ENCODE measurements around the gene RSAD2. TPM values are rescaled to one million over a fixed set of nuclear protein-coding genes. Genes with fewer than 3 reads are reported as not detected.

Gene RSAD2
- total and polyA plus RNA-seq, 9 of the 15 experiments (the other 6 are each of a cell fraction or from before 2014, with no cell fraction given), result 0.15 to 1.4 (median 0.28) TPM

DNA sequence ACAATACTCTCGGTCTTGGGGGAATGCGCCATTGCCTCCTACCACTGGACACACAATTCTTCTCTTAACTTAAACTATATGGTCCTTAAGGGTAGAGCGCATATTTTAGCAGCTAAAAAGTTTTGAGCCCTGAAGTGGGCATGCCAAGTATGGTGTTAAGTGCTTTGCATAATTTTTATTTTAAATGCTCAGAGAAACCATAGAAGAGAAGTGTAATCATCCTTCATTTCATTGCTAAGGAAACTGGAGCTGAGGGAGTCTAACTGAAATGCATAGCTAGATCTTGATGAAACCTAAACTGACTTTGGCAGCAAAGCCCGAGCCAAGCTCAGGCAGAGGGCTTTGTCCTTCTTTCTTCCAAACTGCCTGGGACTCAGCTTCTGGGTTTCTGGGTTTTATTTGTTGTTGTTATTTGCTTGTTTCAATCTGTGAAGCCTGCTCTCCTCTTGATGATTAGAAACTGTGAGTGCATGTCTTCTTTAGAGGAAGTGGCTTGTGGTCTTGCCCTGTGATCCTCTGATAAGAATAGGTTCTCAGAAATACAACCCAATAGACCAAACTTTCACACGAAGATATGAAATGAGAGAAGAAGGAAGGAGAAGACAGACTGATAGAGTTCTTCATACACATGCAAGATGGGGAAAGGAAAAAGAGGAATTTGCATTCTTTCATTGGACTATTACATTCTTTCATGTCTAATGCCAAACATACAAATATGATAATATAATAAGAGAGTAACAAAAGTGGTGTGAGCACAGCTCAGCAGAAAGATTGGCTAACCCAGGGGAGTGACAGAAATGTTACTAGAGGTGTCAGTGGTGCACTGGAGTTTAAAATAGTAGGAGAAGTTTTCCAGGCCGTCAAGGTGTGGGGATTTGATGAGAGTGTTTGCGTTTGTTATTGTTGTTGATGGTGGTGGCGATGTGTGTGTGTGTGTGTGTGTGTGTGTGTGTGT is 32.1 kb downstream of the RSAD2 start (continued):
- TF ChIP-seq KDM1A (IDR thresholded peaks at IDR 0.05) (peak; percentile 97 to 98), EWSR1 (IDR thresholded peaks at IDR 0.05; ENCODE audit: borderline replicate concordance, low read depth, partially characterized antibody) (no peak), CREB1 (IDR thresholded peaks at IDR 0.05) (0 out of 2 replicates have a peak, but pooled peaks have one; percentile 17), CREB1 (CRISPR knock-in tag; IDR thresholded peaks at IDR 0.05) (no peak), PHB (CRISPR knock-in tag; IDR thresholded peaks at IDR 0.05) (no peak), ZNF444 (CRISPR knock-in tag; IDR thresholded peaks at IDR 0.05) (no peak), NFE2L1 (tag; IDR thresholded peaks at IDR 0.05; ENCODE audit: borderline replicate concordance, low read depth) (no peak), HDAC2 (IDR thresholded peaks at IDR 0.05) (peak; percentile 97), ZNF175 (CRISPR knock-in tag; IDR thresholded peaks at IDR 0.05; ENCODE audit: low read depth) (0 out of 2 replicates have a peak, but pooled peaks have one; percentile 29), SMARCE1 (IDR thresholded peaks at IDR 0.05) (peak; percentile 96), ARID1B (IDR thresholded peaks at IDR 0.05) (peak; percentile 97)
- TF ChIP-seq, protein P1, sequence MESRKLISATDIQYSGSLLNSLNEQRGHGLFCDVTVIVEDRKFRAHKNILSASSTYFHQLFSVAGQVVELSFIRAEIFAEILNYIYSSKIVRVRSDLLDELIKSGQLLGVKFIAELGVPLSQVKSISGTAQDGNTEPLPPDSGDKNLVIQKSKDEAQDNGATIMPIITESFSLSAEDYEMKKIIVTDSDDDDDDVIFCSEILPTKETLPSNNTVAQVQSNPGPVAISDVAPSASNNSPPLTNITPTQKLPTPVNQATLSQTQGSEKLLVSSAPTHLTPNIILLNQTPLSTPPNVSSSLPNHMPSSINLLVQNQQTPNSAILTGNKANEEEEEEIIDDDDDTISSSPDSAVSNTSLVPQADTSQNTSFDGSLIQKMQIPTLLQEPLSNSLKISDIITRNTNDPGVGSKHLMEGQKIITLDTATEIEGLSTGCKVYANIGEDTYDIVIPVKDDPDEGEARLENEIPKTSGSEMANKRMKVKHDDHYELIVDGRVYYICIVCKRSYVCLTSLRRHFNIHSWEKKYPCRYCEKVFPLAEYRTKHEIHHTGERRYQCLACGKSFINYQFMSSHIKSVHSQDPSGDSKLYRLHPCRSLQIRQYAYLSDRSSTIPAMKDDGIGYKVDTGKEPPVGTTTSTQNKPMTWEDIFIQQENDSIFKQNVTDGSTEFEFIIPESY (CRISPR knock-in tag; IDR thresholded peaks at IDR 0.05), result no peak
- TF ChIP-seq, protein P2, sequence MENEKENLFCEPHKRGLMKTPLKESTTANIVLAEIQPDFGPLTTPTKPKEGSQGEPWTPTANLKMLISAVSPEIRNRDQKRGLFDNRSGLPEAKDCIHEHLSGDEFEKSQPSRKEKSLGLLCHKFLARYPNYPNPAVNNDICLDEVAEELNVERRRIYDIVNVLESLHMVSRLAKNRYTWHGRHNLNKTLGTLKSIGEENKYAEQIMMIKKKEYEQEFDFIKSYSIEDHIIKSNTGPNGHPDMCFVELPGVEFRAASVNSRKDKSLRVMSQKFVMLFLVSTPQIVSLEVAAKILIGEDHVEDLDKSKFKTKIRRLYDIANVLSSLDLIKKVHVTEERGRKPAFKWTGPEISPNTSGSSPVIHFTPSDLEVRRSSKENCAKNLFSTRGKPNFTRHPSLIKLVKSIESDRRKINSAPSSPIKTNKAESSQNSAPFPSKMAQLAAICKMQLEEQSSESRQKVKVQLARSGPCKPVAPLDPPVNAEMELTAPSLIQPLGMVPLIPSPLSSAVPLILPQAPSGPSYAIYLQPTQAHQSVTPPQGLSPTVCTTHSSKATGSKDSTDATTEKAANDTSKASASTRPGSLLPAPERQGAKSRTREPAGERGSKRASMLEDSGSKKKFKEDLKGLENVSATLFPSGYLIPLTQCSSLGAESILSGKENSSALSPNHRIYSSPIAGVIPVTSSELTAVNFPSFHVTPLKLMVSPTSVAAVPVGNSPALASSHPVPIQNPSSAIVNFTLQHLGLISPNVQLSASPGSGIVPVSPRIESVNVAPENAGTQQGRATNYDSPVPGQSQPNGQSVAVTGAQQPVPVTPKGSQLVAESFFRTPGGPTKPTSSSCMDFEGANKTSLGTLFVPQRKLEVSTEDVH (IDR thresholded peaks at IDR 0.05; ENCODE audit: low read depth, partially characterized antibody), result peak; percentile 38
- TF ChIP-seq, protein P3, sequence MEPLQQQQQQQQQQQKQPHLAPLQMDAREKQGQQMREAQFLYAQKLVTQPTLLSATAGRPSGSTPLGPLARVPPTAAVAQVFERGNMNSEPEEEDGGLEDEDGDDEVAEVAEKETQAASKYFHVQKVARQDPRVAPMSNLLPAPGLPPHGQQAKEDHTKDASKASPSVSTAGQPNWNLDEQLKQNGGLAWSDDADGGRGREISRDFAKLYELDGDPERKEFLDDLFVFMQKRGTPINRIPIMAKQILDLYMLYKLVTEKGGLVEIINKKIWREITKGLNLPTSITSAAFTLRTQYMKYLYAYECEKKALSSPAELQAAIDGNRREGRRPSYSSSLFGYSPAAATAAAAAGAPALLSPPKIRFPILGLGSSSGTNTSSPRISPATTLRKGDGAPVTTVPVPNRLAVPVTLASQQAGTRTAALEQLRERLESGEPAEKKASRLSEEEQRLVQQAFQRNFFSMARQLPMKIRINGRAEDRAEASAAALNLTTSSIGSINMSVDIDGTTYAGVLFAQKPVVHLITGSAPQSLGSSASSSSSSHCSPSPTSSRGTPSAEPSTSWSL (CRISPR knock-in tag; IDR thresholded peaks at IDR 0.05; ENCODE audit: borderline replicate concordance), result no peak
